CD4-positive, alpha-beta T cell treated with Interferon gamma for 1 hour (primary cell): ENCODE data around the gene JADE1.
A peak's percentile ranks its signal among the peaks of the same experiment; 100 is the strongest.

Source experiments
- DNase-seq: peaks from one replicate; pipeline ENCODE4 v3.0.0-alpha.2; 2020

Gene JADE1

GRCh38 chr4:128846063-128846462 is 36.6 kb downstream of the JADE1 start:
- DNase-seq, result no peak

- peak; percentile 5 for DNase-seq
Measured at GRCh38 chr4:128847082-128847724, 37.7 kb downstream of the JADE1 start.

GRCh38 chr4:128848461-128848860 is 39.0 kb downstream of the JADE1 start:
- DNase-seq, result no peak

- no peak for DNase-seq
Measured at GRCh38 chr4:128850252-128850651, 40.8 kb downstream of the JADE1 start.

GRCh38 chr4:128853741-128854140 is 44.2 kb downstream of the JADE1 start:
- DNase-seq, result no peak

- DNase-seq, result no peak
Measured at GRCh38 chr4:128854433-128854832, 44.9 kb downstream of the JADE1 start.

GRCh38 chr4:128855621-128856020 is 46.1 kb downstream of the JADE1 start:
- no peak for DNase-seq

- DNase-seq, result no peak
Measured at GRCh38 chr4:128856246-128856645, 46.7 kb downstream of the JADE1 start.

GRCh38 chr4:128858879-128859671 is 49.6 kb downstream of the JADE1 start:
- DNase-seq, result no peak

GRCh38 chr4:128859887-128860677 is 50.6 kb downstream of the JADE1 start:
- no peak for DNase-seq

GRCh38 chr4:128861856-128862518 is 52.5 kb downstream of the JADE1 start:
- DNase-seq, result no peak

GRCh38 chr4:128862608-128863311 is 53.3 kb downstream of the JADE1 start:
- DNase-seq, result peak; percentile 16

- DNase-seq, result peak; percentile 46
Measured at GRCh38 chr4:128863312-128864075, 54.0 kb downstream of the JADE1 start.

- no peak for DNase-seq
Measured at GRCh38 chr4:128865132-128865531, 55.6 kb downstream of the JADE1 start.

GRCh38 chr4:128866269-128866668 is 56.8 kb downstream of the JADE1 start:
- DNase-seq, result no peak

GRCh38 chr4:128866691-128867090 is 57.2 kb downstream of the JADE1 start:
- DNase-seq, result no peak

- DNase-seq, result no peak
Measured at GRCh38 chr4:128868758-128869157, 59.3 kb downstream of the JADE1 start.

- no peak for DNase-seq
Measured at GRCh38 chr4:128869776-128870509, 60.4 kb downstream of the JADE1 start.

- DNase-seq, result no peak
Measured at GRCh38 chr4:128871948-128872347, 62.4 kb downstream of the JADE1 start.

- DNase-seq, result no peak
Measured at GRCh38 chr4:128876200-128876599, 66.7 kb downstream of the JADE1 start.

- DNase-seq, result no peak
Measured at GRCh38 chr4:128877934-128878333, 68.4 kb downstream of the JADE1 start.
